H4 (cell line): ENCODE data around the gene ZNF888. TPM values are rescaled to one million over a fixed set of nuclear protein-coding genes. Genes with fewer than 3 reads are reported as not detected.
"Not testable (repeated sequence)": the region's sequence is repeated elsewhere in the genome, so short reads cannot be mapped to it uniquely, and the experiment has no call there.

Experiments
- DNase-seq: peaks from one replicate; pipeline ENCODE4 v3.0.0-alpha.2; 2015; ENCODE audit warnings: low spot score
- total RNA-seq: library from RNA; depleted of rRNA; stranded (reverse); fragments of >200 nt; shearing (Covaris generic); gene quantifications from 2 replicates; pipeline ENCODE4 v1.2.3, GENCODE V29; 2014

The ZNF888 gene
- total RNA-seq, 1 experiment from 2014 or later = 7.3 TPM

DNA sequence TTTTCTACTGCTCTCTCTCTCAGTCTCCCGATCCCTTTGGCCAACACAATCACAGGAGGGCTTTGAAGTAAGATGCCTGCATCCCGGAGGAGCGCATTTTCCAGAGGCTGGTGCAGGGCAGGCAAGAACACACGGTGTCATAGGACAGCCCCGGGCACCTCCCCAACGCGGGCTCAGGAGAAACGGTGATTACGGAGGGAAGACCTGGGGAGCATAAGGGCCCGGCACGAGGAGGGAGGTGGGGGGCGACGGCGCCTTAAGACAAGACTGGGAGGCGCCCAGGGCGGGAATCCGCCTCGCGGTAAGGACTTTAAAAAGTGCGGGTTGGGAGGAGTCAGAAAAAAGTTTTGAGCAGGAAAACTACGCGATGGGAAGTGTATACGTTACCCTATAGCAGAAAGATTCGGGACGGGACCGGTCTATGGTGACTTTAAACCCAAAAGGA lies 18.7 kb upstream of the ZNF888 start:
- DNase-seq = peak; percentile 34

DNA sequence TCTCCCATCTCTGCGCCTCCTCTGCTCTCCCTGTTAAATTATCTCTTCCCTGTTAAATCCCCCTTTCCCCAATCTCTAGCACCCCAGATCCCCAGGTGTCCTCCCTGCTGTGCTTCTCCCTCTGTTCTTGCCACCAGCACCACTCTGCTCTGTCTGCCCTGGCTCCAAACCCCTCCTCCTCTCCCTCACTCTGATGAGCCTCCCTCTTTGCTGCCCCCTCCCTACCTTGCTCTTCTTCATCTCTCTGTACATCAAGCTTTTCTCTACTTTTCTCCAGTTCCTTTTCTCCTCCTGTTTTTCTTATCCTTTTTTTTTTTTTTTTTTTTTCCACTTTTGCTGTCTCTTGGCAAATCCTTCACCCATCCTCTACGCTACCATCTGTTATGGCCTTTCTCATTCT lies 18.3 kb upstream of the ZNF888 start:
- DNase-seq = not testable (repeated sequence)

DNA sequence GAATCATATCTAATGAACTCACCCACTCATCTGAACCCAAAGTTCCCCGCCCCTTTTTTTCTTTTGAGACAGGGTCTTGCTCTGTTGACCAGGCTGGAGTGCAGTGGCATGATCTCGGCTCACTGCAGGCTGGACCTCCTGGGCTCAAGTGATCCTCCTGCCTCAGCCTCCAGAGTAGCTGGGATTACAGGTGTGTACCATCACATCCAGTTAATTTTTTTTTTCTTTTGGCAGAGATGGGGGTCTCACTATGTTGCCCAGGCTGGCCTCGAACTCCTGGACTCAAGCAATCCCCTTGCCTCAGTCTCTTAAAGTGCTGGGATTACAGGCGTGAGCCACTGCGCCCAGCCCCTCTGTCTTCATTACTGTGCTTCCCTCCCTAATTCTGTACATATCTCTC lies 17.7 kb upstream of the ZNF888 start:
- not testable (repeated sequence) for DNase-seq

DNA sequence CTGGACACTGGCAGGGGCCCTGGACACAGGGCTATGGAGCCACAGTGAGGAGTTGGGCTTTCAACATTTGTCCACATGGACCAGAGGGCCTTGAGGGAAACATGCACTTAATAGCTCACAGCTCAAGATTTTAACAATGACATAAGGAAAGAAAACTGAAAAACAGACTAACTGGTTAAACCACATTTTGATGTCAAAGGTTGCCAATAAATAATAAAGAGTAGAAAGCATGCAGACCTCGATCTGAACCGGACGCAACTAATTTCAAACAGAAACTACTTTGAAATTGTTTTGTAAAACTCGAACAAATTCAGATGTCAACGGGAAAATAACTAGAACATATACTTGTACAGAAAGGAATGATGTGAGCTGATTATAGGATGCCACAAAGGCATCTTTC lies 15.5 kb upstream of the ZNF888 start:
- DNase-seq = no peak

DNA sequence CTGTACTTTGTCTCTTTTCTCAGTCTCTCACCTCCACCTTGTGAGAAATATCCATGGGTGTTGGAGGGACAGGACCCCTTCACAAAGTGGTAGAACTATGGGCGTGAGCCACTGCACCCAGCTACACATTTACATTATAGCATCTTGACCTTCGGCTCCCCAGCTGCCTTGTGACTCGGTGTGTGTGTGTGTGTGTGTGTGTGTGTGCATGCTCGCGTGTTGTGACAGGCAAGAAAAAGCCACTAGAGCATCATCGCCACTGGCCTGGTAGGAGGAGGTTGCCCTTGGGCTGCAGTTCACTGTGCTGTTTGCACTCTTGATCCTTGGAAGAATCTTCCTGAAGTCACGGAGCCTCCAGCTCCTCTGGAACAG lies 13.7 kb upstream of the ZNF888 start:
- no peak for DNase-seq

DNA sequence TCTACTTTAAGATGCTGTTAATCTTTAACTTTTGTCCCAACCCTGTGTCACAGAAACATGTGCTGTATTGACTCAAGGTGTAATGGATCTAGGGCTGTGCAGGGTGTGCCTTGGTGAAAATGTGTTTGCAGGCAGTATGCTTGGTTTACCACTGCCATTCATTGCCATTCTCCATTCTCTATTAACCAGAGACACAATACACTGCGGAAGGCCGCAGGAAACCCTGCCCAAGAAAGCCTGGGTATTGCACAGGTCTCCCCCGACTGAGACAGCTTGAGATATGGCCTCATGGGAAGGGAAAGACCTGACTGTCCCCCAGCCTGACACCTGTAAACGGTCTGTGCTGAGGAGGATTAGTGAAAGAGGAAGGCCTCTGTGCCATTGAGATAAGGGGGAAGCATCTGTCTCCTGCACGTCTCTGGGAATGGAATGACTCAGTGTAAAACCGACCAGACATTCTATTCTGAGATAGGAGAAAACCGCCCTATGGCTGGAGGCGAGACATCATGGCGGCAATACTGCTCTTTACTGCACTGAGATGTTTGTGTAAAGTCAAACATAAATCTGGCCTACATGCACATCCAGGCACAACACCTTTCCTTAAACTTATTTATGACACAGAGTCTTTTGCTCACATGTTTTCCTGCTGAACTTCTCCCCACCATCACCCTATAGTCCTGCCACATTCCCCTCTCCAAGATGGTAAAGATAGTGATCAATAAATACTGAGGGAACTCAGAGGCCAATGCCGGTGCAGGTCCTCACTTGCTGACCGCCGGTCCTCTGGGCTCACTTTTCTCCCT lies 13.1 kb upstream of the ZNF888 start:
- DNase-seq = no peak

DNA sequence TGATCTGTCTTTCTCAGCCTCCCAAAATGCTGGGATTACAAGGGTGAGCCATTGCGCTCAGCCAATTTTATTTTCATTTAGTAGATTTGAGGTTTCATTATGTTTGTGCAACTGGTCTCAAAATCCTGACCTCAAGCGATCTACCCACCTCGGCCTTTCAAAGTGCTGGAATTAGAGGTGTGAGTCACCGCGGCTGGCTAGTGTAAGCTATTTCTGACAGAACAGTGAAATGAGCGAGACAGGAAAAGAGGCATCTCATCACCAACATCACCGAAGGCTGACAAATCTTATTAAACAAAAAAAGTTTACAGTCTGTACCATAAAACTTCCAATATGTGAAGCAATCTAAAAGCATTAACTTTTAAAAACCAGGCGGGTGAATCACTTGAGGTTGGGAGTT lies 12.2 kb upstream of the ZNF888 start:
- peak; percentile 91 for DNase-seq

DNA sequence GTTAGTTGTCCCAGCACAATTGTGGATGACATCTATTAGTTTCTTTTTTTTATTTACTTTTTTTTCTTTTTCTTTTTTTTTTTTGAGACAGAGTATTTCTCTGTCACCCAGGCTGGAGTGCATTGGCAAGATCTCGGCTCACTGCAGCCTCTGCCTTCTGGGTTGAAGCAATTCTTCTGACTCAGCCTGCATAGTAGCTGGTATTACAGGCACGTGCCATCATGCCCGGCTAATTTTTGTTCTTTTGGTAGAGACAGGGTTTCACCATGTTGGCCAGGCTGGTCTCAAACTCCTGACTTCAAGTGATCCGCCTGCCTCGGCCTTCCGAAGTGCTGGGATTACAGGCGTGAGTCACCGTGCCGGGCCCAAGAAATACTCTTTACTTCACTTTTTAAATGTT lies 1.4 kb upstream of the ZNF888 start:
- DNase-seq = not testable (repeated sequence)

DNA sequence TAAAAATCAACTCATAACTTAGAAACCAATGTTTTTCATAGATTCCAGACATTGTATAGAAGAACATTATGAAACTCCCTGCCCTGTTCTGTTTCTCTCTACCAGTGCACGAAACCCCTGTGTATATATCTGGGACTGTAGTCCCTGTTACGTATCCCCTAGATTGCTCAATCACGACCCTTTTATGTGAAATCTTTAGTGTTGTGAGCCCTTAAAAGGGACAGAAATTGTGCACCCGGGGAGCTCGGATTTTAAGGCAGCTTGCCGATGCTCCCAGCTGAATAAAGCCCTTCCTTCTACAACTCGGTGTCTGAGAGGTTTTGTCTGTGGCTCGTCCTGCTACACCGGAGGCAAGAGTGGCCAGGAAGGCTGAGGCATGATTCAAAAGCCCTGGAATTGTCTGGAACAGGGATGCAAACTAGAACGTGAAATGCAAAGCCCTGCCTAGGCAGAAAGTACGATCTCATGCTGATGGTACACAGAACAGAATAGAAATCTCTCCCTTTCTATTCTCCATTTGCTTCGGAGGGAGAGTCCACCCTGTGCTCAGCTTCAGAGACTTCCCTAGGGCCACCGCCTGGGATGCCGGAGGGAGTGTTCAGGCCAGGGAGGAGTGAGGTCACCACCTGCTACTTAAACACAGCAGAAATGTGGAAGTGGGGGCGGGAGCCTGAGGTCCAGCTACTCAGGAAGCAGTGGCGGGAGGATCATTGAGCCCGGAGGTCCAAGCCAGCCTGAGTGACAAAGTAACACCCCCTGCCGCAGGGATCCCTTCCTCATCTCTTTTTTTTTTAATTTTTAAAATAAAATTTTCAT lies 758 bp upstream of the ZNF888 start:
- no peak for DNase-seq

DNA sequence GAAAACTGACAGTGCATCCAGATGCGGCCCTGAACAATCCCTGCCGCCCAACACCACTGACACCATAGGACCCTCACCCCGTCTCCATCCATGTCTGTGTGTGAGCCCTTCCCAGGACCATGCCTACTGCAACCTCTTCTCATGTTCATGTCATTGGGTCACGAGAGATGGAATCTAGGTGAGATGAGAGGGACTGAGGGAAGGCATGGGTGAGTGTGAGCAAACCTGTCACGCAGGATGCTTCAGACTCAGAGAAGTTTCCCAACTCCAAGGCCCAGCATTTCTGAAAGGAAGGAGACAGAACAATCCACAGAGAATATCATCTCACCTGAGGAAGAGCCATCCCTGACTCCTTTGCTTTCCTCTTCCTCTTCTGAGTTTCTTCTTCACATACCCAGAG lies 5.7 kb downstream of the ZNF888 start:
- no peak for DNase-seq

DNA sequence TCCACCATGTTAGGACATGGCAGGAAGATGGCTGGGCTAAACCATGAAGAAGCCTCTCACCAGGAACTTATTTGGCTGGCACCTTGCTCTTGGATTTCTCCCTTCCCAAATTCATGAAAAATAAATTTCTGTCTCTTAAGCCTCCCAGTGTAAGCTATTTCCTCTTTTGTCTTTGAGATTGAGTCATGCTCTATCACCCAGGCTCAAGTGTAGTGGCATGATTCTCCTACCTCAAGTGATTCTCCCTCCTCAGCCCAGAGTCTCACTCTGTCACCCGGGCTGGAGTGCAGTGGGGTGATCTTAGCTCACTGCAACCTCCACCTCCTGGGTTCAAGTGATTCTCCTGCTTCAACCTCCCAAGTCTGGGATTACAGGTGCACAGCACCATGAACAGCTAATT lies 12.6 kb downstream of the ZNF888 start:
- no peak for DNase-seq

DNA sequence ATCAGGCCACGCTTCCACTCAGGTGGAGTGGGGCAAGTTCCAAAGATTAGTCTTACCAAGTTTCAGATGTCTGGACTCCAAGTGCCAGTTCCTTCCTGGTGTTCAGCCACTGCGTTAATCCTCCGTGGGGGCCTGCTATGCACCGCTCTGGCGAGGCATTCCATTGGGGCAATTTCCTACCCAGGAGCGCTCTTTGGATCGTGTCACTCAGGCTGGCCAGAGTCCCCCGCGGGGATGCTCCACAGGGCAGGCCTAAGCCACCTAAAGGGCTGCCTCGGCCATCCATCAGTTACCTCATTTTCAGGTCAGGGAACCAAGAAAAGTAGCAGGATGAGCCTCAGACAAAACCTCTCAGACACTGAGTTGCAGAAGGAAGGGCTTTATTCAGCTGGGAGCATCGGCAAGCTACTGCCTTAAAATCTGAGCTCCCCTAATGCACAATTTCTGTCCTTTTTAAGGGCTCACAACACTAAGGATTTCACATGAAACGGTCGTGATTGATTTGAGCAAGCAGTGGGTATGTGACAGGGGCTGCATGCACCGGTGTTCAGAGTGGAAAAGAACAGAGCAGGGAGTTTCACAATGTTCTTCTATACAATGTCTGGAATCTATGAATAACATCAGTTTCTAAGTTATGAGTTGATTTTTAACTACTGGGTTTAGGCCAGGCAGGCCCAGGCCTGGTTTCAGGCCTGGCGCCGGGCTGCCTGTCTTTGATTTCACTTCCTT lies 19.0 kb downstream of the ZNF888 start:
- DNase-seq = not testable (repeated sequence)

DNA sequence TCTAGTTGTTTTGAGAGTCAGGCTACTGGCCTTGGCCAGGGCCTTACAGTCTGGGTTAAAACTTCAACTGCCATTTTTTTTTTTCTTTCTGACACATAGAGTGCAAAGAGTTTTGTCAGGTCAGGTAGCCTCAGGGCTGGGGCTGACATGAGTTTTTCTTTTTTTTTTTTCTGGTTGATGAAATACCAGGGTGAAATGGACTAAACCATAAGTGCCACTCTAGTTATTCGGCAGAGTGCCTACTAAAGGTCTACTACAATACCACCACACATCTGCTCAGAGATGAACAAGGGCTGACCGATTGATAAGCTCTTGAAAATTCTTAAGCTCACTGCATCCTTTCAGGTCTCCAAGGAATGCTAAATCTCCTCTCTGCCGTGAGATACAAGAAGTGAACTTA lies 21.4 kb downstream of the ZNF888 start:
- no peak for DNase-seq

DNA sequence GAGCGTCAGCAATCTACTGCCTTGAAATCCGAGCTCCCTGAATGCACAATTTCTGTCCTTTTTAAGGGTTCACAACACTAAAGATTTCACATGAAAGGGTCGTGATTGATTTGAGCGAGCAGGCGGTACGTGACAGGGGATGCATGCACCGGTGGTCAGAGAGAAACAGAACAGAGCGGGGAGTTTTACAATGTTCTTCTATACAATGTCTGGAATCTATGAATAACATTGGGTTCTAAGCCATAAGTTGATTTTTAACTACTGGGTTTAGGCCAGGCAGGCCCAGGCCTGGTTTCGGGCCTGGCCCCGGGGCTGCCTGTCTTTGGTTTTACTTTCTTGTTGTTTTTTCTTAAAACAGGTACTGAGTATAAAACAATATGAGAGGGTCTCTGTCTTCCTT lies 24.6 kb downstream of the ZNF888 start:
- not testable (repeated sequence) for DNase-seq

DNA sequence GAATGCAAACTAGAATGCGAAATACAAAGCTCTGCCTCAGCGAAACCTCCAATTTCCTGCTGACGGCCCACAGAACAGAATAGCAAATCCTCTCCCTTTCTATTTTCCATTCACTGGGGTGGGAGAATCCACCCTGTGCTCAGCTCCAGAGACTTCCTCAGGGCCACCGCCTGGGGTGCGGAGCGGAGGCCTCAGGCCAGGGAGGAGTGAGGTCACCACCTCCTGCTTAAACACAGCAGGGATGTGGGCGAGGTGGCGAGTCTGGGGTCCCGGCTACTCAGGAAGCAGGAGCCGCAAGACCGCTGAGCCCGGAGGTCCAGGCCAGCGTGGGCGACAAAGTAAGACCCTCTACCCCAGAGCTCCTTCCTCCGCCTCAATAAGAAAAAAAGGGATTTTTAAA lies 25.1 kb downstream of the ZNF888 start:
- DNase-seq = no peak

DNA sequence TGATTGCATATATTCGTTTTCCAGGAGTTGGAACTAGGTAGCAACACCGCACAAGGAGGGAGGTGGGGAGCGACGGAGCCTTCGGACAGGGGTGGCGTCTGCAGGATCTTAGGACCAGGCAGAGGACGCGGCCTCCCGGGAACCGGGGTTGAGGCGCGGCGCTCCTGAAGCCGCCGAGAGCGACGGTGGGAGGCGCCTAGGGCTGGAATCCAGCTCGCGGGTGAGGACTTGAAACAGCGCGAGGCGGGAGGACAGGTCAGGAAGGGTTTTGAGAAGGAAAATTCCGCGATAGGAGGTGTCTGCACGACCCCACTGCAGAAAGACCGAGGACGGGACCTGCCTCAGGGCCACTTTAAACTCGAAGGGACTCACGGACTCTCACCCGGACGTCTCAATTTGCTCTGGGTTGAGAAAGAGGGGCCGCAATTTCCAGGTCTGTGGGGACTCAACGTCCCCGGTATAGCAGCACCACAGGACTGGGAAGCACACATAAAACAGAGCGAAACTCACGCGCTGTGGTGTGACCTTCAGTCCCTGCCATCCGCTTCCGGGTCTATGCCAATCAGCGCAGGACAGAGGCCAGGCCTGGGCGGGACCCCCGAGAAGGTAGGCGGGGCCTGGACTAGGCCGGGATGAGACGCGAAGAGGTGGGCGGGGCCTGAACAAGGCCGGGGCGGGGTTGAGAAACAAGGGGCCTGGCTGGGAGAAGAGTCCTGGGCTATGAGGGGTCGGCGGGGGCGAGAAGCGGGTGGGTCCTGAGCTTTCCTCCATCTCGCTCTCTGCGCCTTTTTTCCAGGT lies 25.9 kb downstream of the ZNF888 start, which contains the start of gene ZNF320:
TSS of gene ZNF320 (minus strand) at position 498 of the 798 bp plus-strand sequence. CDS start 7,380 bp downstream, outside the sequence.
- DNase-seq = peak; percentile 76

DNA sequence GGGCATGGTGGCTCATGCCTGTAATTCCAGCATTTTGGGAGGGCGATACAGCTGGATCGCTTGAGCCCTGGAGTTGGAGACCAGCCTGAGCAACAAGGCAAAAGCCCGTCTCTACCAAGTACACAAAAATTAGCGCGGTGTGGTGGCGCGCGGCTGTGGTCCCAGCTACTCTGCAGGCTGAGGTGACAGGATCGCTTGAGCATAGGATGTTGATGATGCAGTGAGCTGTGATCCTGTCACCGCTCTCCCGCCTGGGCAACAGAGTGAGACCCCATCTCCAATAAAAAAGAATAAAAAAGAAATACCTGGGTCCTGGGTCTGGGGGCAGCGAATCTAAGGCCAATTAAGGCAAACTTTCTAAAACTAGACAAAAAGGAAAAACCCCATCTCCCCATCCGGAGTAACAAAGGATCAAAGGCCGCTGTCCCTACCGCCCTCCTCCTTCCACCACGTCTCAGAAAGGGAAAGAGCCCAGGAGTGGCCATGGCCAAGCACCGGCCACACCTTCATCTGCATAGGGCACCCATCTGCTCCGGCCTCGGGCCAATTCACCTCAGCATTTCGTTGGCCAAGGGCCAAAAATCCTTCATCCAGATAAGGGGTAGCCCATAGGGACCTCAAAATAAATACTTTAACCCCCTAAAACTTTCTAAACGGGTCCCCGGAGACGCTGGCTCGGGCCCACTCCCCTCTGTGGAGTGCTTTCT lies 26.6 kb downstream of the ZNF888 start:
- DNase-seq = no peak

DNA sequence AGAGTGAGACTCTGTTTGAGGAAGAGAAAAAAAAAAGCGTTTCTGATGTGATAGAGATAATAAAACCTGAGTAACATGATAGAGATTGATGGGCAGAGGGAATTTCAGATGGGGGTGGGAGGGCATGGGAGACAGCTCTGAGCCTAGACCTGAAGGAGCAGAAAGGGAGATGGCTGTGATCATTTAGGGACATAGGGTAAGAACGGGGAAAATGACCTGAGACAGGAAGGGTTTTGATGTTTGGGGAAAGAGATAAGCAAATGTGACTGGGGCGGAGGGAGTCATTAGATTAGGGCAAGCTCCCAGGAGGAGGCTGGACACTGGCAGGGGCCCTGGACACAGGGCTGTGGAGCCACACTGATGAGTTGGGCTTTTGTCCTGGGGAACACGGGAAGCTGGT lies 31.9 kb downstream of the ZNF888 start:
- no peak for DNase-seq

DNA sequence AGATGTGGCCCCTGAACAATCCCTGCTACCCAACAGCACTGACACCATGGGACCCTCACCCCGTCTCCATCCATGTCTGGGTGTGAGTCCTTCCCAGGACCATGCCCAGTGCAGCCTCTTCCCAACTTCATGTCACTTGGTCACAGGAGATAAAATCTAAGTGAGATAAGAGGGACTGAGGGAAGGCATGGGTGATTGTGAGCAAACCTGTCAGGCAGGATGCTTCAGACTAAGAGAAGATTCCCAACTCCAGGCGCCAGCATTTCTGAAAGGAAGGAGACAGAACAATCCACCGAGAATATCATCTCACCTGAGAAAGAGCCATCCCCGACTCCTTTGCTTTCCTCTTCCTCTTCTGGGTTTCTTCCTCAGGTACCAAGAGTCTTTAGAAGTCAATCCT lies 33.3 kb downstream of the ZNF888 start:
- no peak for DNase-seq

DNA sequence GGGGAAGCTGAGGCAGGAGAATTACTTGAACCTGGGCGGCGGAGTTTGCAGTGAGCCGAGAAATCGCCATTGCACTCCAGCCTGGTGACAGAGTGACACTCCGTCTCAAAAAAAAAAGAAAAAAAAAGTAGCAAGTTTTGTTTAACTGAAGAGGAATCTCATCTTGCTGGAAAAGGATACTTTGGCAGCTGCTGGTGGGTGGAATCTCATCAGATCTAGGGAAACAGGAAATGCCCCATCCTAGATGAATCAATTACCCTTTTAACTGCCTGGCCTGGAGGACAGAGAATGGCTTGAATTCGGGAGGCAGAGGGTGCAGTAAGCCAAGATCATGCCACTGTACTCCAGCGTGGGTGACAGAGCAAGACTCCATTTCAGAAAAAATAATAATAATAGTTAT lies 34.2 kb downstream of the ZNF888 start:
- DNase-seq = no peak

DNA sequence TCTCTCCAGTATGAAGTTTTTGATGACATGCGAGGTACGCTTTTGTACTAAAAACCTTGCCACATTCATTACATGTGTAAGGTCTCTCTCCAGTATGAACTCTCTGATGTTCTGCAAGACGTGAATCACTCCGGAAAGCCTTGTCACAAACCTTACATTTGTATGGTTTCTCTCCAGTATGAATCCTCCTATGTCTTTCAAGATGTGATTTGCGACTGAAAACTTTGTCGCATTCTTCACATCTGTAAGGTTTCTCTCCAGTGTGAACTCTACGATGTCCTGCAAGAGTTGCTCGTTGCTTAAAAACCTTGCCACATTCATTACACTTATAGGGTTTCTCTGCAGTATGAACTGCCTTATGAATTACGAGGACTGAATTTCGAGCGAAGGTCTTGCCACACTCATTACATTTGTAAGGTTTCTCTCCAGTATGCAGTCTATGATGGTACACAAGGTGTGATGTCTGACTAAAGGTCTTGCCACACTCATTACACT lies 42.3 kb downstream of the ZNF888 start:
- DNase-seq = no peak
